ENCODE measurements around the gene LAYN. TPM values are rescaled to one million over a fixed set of nuclear protein-coding genes. Genes with fewer than 3 reads are reported as not detected.

The LAYN gene
- total RNA-seq, 1 experiment from 2014 or later: 3.7 TPM

- peaks cover 30% of the 10 kb centered on the region for H3K4me1 Mint-ChIP-seq
Measured at GRCh38 chr11:111565114-111565720, 24.7 kb downstream of the LAYN start.

DNA sequence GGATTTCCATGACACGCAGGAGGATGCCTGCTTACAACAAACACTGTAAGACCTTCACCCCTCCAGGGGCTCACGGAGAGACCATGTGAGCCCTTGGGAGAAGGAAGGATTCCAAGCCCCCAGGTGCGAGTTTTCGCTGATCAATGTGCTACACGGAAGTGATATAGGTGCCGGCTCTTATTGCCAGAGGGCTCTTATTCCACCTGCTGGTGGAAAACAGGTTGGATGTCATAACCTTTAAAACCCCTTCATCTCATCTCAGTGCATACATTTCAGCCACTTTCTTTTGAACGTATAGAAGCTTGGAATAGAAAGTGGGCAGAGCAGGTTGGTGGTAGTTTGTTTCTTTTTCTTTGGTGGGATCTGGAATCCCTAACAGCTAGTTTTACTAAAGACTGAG, 25.8 kb downstream of the LAYN start:
- Mint-ChIP-seq H3K4me3 (no peak overlapping the region), H3K27ac (no peak overlapping the region), H3K36me3 (no peaks in the 10 kb centered on the region), H3K9me3 (no peaks in the 10 kb centered on the region), H3K27me3 (ENCODE audit: low read depth) (no peaks in the 10 kb centered on the region), H3K4me1 (peaks cover 28% of the 10 kb centered on the region)
- TF ChIP-seq ZNF219 (CRISPR knock-in tag; IDR thresholded peaks at IDR 0.05; ENCODE audit: borderline replicate concordance) (no peak), TEAD1 (CRISPR knock-in tag; IDR thresholded peaks at IDR 0.05) (no peak), ZNF232 (CRISPR knock-in tag; IDR thresholded peaks at IDR 0.05) (no peak), SMAD3 (CRISPR knock-in tag; IDR thresholded peaks at IDR 0.05; ENCODE audit: borderline replicate concordance) (no peak), TCF7 (CRISPR knock-in tag; IDR thresholded peaks at IDR 0.05; ENCODE audit: low read depth) (no peak), ZNF423 (CRISPR knock-in tag; IDR thresholded peaks at IDR 0.05) (no peak), ZBTB43 (CRISPR knock-in tag; IDR thresholded peaks at IDR 0.05) (no peak)
- DNase-seq (ENCODE audit: low spot score): no peak
- ChIA-PET CTCF (interaction anchor here (0.9 to 3.3 kb wide), 6 partner anchors 20 to 285 kb away, joined by 3 to 10 read pairs (median 4); no protein-coding TSS in a partner anchor), POLR2A (no interaction called here)
- peak; percentile 40 for ATAC-seq

More at GRCh38 chr11:111565114-111565720, 24.7 kb downstream of the LAYN start:
- DNase-seq (ENCODE audit: low spot score): peak; percentile 66
- ATAC-seq: no peak
- H3K27me3 Mint-ChIP-seq (ENCODE audit: low read depth): no peaks in the 10 kb centered on the region
- H3K9me3 Mint-ChIP-seq: no peaks in the 10 kb centered on the region
- H3K36me3 Mint-ChIP-seq: no peaks in the 10 kb centered on the region
- ChIA-PET POLR2A (no interaction called here), CTCF (interaction anchor here (0.6 to 1.1 kb wide), 3 partner anchors 16 to 110 kb away, joined by 3 to 4 read pairs (median 3); no protein-coding TSS in a partner anchor)
- no peak overlapping the region for H3K4me3 Mint-ChIP-seq
- no peak overlapping the region for H3K27ac Mint-ChIP-seq
- peak; percentile 83 for TF ChIP-seq CTCF (IDR thresholded peaks at IDR 0.05)
- TF ChIP-seq ZNF232 (CRISPR knock-in tag; IDR thresholded peaks at IDR 0.05): no peak
- no peak for TF ChIP-seq TEAD4 (CRISPR knock-in tag; IDR thresholded peaks at IDR 0.05)
- TF ChIP-seq GABPB1 (CRISPR knock-in tag; IDR thresholded peaks at IDR 0.05): peak; percentile 92
- TF ChIP-seq IRF2 (CRISPR knock-in tag; IDR thresholded peaks at IDR 0.05; ENCODE audit: borderline replicate concordance, low read depth): no peak

- Mint-ChIP-seq H3K27ac (no peak overlapping the region), H3K36me3 (no peaks in the 10 kb centered on the region), H3K9me3 (no peaks in the 10 kb centered on the region), H3K4me1 (peaks cover 9% of the 10 kb centered on the region), H3K27me3 (ENCODE audit: low read depth) (no peaks in the 10 kb centered on the region), H3K4me3 (no peak overlapping the region)
- CTCF ChIA-PET: no interaction called here
- ATAC-seq (no peak), DNase-seq (ENCODE audit: low spot score) (no peak)
- POLR2A ChIA-PET: no interaction called here
- TF ChIP-seq CTCF (IDR thresholded peaks at IDR 0.05): no peak
Measured at GRCh38 chr11:111569476-111569875, 29.0 kb downstream of the LAYN start.

- ATAC-seq (no peak), DNase-seq (ENCODE audit: low spot score) (no peak)
- ChIA-PET CTCF (no interaction called here), POLR2A (no interaction called here)
- no peaks in the 10 kb centered on the region for H3K27me3 Mint-ChIP-seq (ENCODE audit: low read depth)
- peaks cover 9% of the 10 kb centered on the region for H3K4me1 Mint-ChIP-seq
- no peak overlapping the region for H3K27ac Mint-ChIP-seq
- no peaks in the 10 kb centered on the region for H3K36me3 Mint-ChIP-seq
- H3K9me3 Mint-ChIP-seq: no peaks in the 10 kb centered on the region
- H3K4me3 Mint-ChIP-seq: no peak overlapping the region
- TF ChIP-seq ZNF121 (CRISPR knock-in tag; IDR thresholded peaks at IDR 0.05) (no peak), SMAD4 (CRISPR knock-in tag; IDR thresholded peaks at IDR 0.05) (no peak), RELA (CRISPR knock-in tag; IDR thresholded peaks at IDR 0.05; ENCODE audit: borderline replicate concordance) (no peak), RORB (CRISPR knock-in tag; IDR thresholded peaks at IDR 0.05) (no peak), GABPB1 (CRISPR knock-in tag; IDR thresholded peaks at IDR 0.05) (no peak), MXD4 (CRISPR knock-in tag; IDR thresholded peaks at IDR 0.05; ENCODE audit: borderline replicate concordance) (no peak), SMAD3 (CRISPR knock-in tag; IDR thresholded peaks at IDR 0.05; ENCODE audit: borderline replicate concordance) (no peak), EMX1 (CRISPR knock-in tag; IDR thresholded peaks at IDR 0.05) (no peak), ZNF532 (CRISPR knock-in tag; IDR thresholded peaks at IDR 0.05; ENCODE audit: borderline replicate concordance) (no peak), NFE2L1 (CRISPR knock-in tag; IDR thresholded peaks at IDR 0.05) (no peak)
- TF ChIP-seq, protein P1, sequence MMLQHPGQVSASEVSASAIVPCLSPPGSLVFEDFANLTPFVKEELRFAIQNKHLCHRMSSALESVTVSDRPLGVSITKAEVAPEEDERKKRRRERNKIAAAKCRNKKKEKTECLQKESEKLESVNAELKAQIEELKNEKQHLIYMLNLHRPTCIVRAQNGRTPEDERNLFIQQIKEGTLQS (CRISPR knock-in tag; conservative IDR thresholded peaks at IDR 0.05): no peak
Measured at GRCh38 chr11:111570796-111571195, 30.3 kb downstream of the LAYN start.
